Esophagus squamous epithelium (tissue), 5 donors: ENCODE data around the gene THPO. TPM values are rescaled to one million over a fixed set of nuclear protein-coding genes. Genes with fewer than 3 reads are reported as not detected.

Experiments used
- DNase-seq: peaks from one replicate; lab custom pipeline; 2025; lab: John Stamatoyannopoulos, UW
- H3K27ac ChIP-seq, 4 donors: fragments of 200-600 bp; sonication (generic); one replicate each; pipeline ENCODE4 v1.5.1; 2016 to 2019; ENCODE audit warnings: mild to moderate bottlenecking in 1 of 4
- H3K27me3 ChIP-seq, 4 donors: fragments of 200-600 bp; sonication (generic); 1 replicate in 3 of 4; 2 replicates in 1 of 4; pipeline versions ENCODE4 v1.5.1 to v1.6.0; 2017 to 2021; ENCODE audit warnings: antibody characterized with exemption in 1 of 4
- H3K36me3 ChIP-seq, 3 donors: fragments of 200-600 bp; sonication (generic); one replicate each; pipeline ENCODE4 v1.5.1; 2016 to 2019
- H3K4me1 ChIP-seq, 3 donors: fragments of 200-600 bp; sonication (generic); one replicate each; pipeline ENCODE4 v1.5.1; 2017 to 2019
- H3K4me3 ChIP-seq, 4 donors: fragments of 200-600 bp; sonication (generic); 1 replicate in 3 of 4; 2 replicates in 1 of 4; pipeline ENCODE4 v1.5.1; 2016 to 2019; ENCODE audit warnings: mild to moderate bottlenecking in 2 of 4, moderate library complexity in 1 of 4
- H3K9me3 ChIP-seq, 3 donors: fragments of 200-600 bp; sonication (generic); one replicate each; pipeline ENCODE4 v1.5.1; 2016 to 2019
- POLR2A ChIP-seq, 4 donors: fragments of 450-650 bp; IDR thresholded peaks; one replicate each; pipeline ENCODE4 v1.6.1; 2017; ENCODE audit warnings: antibody characterized with exemption in 4 of 4, mild to moderate bottlenecking in 4 of 4, moderate library complexity in 3 of 4
- WGBS, 2 donors: methylation state at CpG; one replicate each; pipeline ENCODE4 v1.1.5; 2018; 5-methylcytosine and 5-hydroxymethylcytosine counted together
- intact Hi-C: fragments of 100-400 bp; cut with DNase I; formaldehyde crosslinking; loops from one replicate; pipeline ENCODE4 v1.15.0; 2022
- total RNA-seq, 4 donors: library from RNA; depleted of rRNA; stranded (reverse); fragments of >200 nt; gene quantifications; one replicate each; pipeline ENCODE4 v1.1.0, GENCODE V29; 2016
- TF ChIP-seq, protein P1 (sequence below), 6 experiments: fragments of 450-650 bp in 4 of 6; fragments of 200-600 bp in 2 of 6; sonication (generic) in 2 of 6; IDR thresholded peaks; one replicate each; pipeline ENCODE4 v1.5.1; 2016 to 2019; ENCODE audit warnings: antibody characterized with exemption in 6 of 6, mild to moderate bottlenecking in 4 of 6, moderate library complexity in 4 of 6
- donor health status: DM: yes; HTN: yes; CAD: no.

The THPO gene
- total RNA-seq, 4 donors from 2014 or later, result 0.57 TPM; not detected in 3

DNA sequence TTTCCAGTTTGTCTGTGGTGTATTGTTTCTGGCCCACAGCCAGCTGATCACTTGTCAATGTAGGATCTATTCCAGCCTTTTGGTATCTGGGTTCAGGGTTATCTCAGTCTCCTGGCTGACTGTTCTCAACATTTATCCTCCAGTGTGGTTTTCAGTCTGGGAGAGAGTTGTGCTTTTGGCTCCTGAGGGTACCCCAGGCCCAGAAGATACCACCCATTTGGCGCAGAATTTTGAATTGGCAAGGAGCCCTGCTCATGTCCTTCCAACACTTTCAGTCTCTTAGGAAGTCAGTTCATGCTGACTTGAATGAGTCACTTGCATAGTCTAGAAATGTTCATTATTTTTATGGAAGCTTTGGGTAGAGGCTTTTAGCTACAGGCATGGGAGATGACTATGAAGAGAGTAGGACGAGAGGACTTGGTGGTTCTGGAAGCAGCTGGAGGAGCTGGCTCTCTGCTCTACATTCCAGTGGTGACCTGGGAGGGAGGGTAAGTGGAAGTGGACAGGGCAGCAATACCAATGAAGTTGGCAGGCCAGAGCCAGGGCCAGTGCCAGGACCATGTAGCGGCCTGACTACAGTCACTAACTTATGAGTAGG is 9.3 kb downstream of the THPO start:
- Histone ChIP-seq H3K36me3 (peaks cover 0 to 61% (median 10%) of the 10 kb centered on the region in 3 donors), H3K4me3 (no peak overlapping the region), H3K9me3 (no peaks in the 10 kb centered on the region), H3K4me1 (peaks cover 4 to 34% (median 18%) of the 10 kb centered on the region in 3 donors), H3K27ac (peak overlapping the region in 1 of 4 donors; percentile 46), H3K27me3 (peaks cover 0 to 8% (median 0%) of the 10 kb centered on the region in 4 donors)
- no peak for DNase-seq
- intact Hi-C loops, result no loop called here
- no peak for TF ChIP-seq POLR2A (IDR thresholded peaks at IDR 0.05)
- TF ChIP-seq, protein P1, sequence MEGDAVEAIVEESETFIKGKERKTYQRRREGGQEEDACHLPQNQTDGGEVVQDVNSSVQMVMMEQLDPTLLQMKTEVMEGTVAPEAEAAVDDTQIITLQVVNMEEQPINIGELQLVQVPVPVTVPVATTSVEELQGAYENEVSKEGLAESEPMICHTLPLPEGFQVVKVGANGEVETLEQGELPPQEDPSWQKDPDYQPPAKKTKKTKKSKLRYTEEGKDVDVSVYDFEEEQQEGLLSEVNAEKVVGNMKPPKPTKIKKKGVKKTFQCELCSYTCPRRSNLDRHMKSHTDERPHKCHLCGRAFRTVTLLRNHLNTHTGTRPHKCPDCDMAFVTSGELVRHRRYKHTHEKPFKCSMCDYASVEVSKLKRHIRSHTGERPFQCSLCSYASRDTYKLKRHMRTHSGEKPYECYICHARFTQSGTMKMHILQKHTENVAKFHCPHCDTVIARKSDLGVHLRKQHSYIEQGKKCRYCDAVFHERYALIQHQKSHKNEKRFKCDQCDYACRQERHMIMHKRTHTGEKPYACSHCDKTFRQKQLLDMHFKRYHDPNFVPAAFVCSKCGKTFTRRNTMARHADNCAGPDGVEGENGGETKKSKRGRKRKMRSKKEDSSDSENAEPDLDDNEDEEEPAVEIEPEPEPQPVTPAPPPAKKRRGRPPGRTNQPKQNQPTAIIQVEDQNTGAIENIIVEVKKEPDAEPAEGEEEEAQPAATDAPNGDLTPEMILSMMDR (IDR thresholded peaks at IDR 0.05), result no peak
- 57 to 65% methylated on average over 3 of the region's 3 CpGs for WGBS, 2 donors

DNA sequence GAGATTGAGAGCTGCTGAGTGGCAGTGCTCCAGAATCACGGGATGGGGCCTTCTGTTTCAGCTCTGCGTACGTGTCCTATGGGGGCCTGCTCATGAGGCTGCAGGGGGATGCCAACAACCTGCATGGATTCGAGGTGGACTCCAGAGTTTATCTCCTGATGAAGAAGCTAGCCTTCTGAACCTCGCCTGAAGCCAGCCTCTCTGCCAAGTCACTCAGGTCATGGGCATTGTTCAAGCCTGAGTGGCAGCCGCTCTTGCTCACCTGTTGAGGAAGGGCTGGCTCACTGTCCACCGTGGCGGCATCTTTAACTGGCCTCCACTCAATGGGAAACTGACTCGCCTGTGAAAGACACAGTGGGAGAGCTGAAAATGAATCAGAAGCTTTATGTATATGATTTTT is 9.9 kb downstream of the THPO start:
- DNase-seq, result no peak
- H3K4me1 ChIP-seq, result peaks cover 4 to 34% (median 18%) of the 10 kb centered on the region in 3 donors

DNA sequence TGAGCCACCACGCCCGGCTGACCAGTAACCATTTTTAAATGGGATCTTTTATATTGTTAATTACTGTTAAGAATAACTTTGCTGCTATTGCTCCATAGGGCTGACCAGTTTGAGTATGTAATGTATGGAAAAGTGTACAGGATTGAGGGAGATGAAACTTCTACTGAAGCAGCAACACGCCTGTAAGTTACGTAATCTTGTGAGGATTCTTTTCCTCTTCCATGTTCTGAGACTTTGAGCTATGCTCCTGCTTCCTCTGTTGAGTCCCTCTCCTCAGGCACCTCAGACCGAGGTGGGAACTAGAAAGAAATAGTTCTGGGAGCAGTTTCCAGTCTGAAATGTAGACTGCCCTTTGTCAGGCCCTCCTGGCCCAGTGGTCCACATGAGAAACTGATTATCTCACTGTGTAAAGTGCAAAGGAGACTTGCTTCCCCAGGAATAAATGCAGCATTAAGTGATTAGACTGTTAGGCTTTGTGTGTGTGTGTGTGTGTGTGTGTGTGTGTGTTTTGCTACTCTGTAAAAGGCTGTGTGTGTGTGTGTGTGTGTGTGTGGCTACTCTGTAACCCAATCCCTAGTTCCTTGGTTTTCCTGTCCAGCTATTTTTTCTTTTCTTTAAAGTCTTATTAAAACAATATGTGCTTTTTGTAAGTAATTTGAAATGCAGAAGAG is 11.3 kb downstream of the THPO start:
- Histone ChIP-seq H3K9me3 (no peaks in the 10 kb centered on the region), H3K4me3 (no peak overlapping the region), H3K36me3 (peaks cover 0 to 61% (median 10%) of the 10 kb centered on the region in 3 donors), H3K4me1 (peaks cover 4 to 29% (median 17%) of the 10 kb centered on the region in 3 donors), H3K27ac (no peak overlapping the region), H3K27me3 (no peaks in the 10 kb centered on the region)
- no peak for TF ChIP-seq POLR2A (IDR thresholded peaks at IDR 0.05)
- TF ChIP-seq, protein P1 (IDR thresholded peaks at IDR 0.05), result no peak
- DNase-seq, result no peak
- 76 to 85% methylated on average over 5 of the region's 5 CpGs for WGBS, 2 donors
- intact Hi-C loops, result no loop called here

More for the DNA sequence above, 9.9 kb downstream of the THPO start:
- H3K27me3 ChIP-seq, result peaks cover 0 to 2% (median 0%) of the 10 kb centered on the region in 4 donors
- peaks cover 0 to 61% (median 10%) of the 10 kb centered on the region in 3 donors for H3K36me3 ChIP-seq
- 72 to 84% methylated on average over 4 to 6 of the region's 9 CpGs for WGBS, 2 donors
- no peak for TF ChIP-seq POLR2A (IDR thresholded peaks at IDR 0.05)
- TF ChIP-seq, protein P1 (IDR thresholded peaks at IDR 0.05), result no peak
- no peaks in the 10 kb centered on the region for H3K9me3 ChIP-seq
- H3K4me3 ChIP-seq, result no peak overlapping the region
- intact Hi-C loops, result no loop called here
- no peak overlapping the region for H3K27ac ChIP-seq

DNA sequence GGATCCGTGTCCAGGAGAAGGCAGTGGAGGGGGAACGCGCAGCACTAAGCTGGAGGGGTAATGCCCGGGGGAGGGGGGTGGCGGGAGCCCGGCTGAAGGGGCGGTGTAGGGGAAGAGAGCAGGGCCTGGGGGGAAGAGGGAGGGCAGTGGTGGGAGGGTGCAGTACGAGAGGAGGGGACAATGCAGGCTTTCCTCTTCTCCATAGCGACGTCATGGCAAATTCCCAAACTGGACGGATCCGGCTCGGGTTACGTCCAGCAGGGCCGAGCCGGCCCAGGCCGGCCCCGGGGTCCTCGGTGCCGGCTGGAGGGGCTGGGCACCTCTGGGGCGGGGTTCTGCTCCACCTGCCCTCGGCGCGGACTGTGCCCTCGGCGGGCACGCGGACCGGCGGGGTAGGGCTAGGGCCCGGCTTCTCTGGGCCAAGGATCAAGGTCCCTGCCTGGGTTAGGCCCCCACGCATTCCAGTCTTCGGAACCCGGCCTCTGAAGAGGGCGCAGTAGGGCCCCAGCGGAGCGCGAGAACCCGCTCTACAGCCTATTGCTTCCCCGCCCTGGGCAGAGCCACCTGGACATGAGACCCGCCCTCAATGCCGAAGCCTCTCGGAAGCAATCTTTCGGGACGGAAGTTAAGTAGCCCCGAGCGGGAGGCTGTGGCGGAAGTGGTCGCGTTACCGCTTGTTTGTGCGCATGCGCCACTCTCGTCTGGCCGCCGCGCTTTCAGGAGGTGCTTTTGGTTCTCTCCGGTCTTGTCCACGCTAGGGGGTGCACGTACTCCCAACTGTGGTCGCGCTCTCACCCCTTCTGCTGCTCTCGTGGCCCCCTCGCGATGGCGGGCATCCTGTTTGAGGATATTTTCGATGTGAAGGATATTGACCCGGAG is 15.1 kb downstream of the THPO start:
- H3K4me1 ChIP-seq, result peaks cover 16 to 42% (median 21%) of the 10 kb centered on the region in 3 donors
- H3K4me3 ChIP-seq, result peak overlapping the region; percentile 64 to 94 (median 86)
- H3K36me3 ChIP-seq, result peaks cover 0 to 40% (median 2%) of the 10 kb centered on the region in 3 donors
- WGBS, 2 donors, result 0% methylated on average over 5 to 28 of the region's 68 CpGs
- no peaks in the 10 kb centered on the region for H3K9me3 ChIP-seq
- intact Hi-C loops, result no loop called here
- peak; percentile 73 for DNase-seq
- TF ChIP-seq POLR2A (IDR thresholded peaks at IDR 0.05), result peak in 3 of 4 donors; percentile 64 to 84 (median 82)
- TF ChIP-seq, protein P1 (IDR thresholded peaks at IDR 0.05), result peak; percentile 26 to 55 (median 36)
- H3K27ac ChIP-seq, result peak overlapping the region; percentile 97 to 99 (median 98)
- no peaks in the 10 kb centered on the region for H3K27me3 ChIP-seq
